Activated T-cell treated with anti-CD3 and anti-CD28 coated beads, Interleukin-2, amount 50 U/mL, for 72 hours (primary cell): ENCODE measurements around the gene RYR2. TPM values are rescaled to one million over a fixed set of nuclear protein-coding genes. Genes with fewer than 3 reads are reported as not detected.

Source experiments
- ATAC-seq, 2 donors: fragments of 150-1000 bp; cut with Tn5 transposase; replicated peaks in 1 of 2; 2 replicates each; pipeline ENCODE4 v1.10.0; 2021; ENCODE audit warnings: moderate library complexity in 2 of 2, mild to moderate bottlenecking in 1 of 2
- DNase-seq, 2 donors: peaks; one replicate each; pipeline ENCODE4 v3.0.0; 2021 to 2022; ENCODE audit warnings: mixed read lengths in 1 of 2
- H3K27ac Mint-ChIP-seq: one replicate; pipeline ENCODE4 v1.8.0; 2022; ENCODE audit warnings: mild to moderate bottlenecking, moderate library complexity, mixed read lengths
- H3K27me3 Mint-ChIP-seq: one replicate; pipeline ENCODE4 v1.8.0; 2022; ENCODE audit warnings: low read depth, mixed read lengths
- H3K36me3 Mint-ChIP-seq, 2 donors: one replicate each; pipeline ENCODE4 v1.8.0; 2022; ENCODE audit warnings: mixed read lengths in 2 of 2, mild to moderate bottlenecking in 1 of 2; ENCODE audit not compliant: insufficient read depth in 2 of 2
- H3K4me1 Mint-ChIP-seq: one replicate; pipeline ENCODE4 v1.8.0; 2022; ENCODE audit warnings: low read depth, mixed read lengths
- H3K4me3 Mint-ChIP-seq, 2 donors: one replicate each; pipeline ENCODE4 v1.8.0; 2022; ENCODE audit warnings: mild to moderate bottlenecking in 2 of 2, mixed read lengths in 2 of 2, moderate library complexity in 2 of 2
- H3K9me3 Mint-ChIP-seq, 2 donors: one replicate each; pipeline ENCODE4 v1.8.0; 2022; ENCODE audit warnings: mixed read lengths in 2 of 2
- total RNA-seq, 2 donors: library from RNA; stranded (reverse); gene quantifications; one replicate each; pipeline ENCODE4 v1.2.3, GENCODE V29; 2022

Gene RYR2
- total RNA-seq, 2 donors from 2014 or later = 0.02 to 0.19 TPM

DNA sequence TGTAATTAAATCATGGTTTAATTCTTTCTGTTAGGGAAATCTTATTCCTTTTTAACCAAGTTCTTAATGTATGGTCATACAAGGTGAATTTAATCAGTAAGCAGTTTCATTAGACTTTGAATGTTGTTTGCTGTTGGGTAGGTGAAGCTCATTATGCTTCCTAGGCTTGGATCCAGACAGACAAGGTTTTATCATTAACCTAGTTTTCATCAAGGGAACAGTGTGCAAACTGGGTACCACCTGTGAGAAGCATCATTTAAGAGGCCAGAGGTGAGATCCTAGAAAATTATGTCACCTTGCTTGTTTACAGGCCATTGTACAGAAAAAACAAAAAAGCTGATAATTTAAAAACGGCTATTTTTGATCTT, 130.1 kb downstream of the RYR2 start:
- no peaks in the 10 kb centered on the region for H3K27me3 Mint-ChIP-seq
- ATAC-seq (no peak), DNase-seq (no peak)
- H3K36me3 Mint-ChIP-seq = no peaks in the 10 kb centered on the region
- no peaks in the 10 kb centered on the region for H3K4me1 Mint-ChIP-seq
- no peak overlapping the region for H3K27ac Mint-ChIP-seq
- no peaks in the 10 kb centered on the region for H3K9me3 Mint-ChIP-seq
- no peak overlapping the region for H3K4me3 Mint-ChIP-seq

GRCh38 chr1:237179503-237179902, 137.5 kb downstream of the RYR2 start:
- no peak overlapping the region for H3K27ac Mint-ChIP-seq
- H3K27me3 Mint-ChIP-seq = peaks cover 5% of the 10 kb centered on the region
- no peak for ATAC-seq
- no peaks in the 10 kb centered on the region for H3K9me3 Mint-ChIP-seq
- H3K4me1 Mint-ChIP-seq = no peaks in the 10 kb centered on the region
- no peaks in the 10 kb centered on the region for H3K36me3 Mint-ChIP-seq
- no peak overlapping the region for H3K4me3 Mint-ChIP-seq
- no peak for DNase-seq

DNA sequence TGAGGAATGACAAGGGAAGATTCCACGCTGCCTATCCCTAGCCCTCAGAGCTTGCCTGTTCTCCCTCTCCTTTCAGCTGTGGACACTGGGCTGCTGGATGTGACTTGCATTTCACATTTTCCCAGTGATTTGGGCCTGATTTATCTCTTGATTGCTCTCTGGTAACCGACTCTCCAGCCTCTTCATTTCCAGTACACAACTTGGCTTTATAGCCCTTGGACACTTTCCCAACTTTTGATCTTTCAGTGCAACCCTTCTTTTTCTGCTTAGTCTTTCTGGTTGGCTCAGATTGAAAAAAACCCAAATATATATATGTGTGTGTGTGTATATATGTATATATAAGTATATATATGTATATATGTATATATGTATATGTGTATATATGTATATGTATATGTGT, 138.3 kb downstream of the RYR2 start:
- Mint-ChIP-seq H3K4me1 (no peaks in the 10 kb centered on the region), H3K9me3 (no peaks in the 10 kb centered on the region), H3K27ac (no peak overlapping the region), H3K4me3 (no peak overlapping the region), H3K36me3 (no peaks in the 10 kb centered on the region), H3K27me3 (peaks cover 5% of the 10 kb centered on the region)
- ATAC-seq (no peak), DNase-seq (no peak)

DNA sequence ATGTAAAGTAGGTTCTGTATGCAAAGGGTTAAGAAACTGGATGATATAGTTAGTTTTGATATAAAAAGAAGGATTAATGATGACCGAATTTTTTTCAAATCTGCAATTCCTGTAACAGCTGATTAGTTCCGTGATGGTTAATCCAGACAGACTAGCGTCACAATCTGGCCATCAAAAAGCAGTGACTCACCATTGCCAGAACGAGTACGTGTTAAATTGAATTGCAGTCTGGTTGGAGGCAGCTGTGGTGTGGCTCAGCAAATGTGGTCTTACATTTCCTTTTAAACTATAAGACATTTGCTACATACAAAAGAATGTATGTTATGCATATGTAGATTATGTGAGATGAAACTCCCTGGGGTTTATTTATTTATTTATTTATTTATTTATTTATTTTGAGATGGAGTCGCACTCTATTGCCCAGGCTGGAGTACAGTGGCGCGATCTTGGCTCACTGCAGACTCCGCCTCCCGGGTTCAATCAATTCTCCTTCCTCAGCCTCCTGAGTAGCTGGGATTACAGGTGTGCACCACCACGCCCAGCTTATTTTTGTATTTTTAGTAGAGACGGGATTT, 139.8 kb downstream of the RYR2 start:
- H3K4me1 Mint-ChIP-seq = no peaks in the 10 kb centered on the region
- H3K36me3 Mint-ChIP-seq = no peaks in the 10 kb centered on the region
- peaks cover 5% of the 10 kb centered on the region for H3K27me3 Mint-ChIP-seq
- ATAC-seq (no peak), DNase-seq (no peak)
- H3K9me3 Mint-ChIP-seq = no peaks in the 10 kb centered on the region
- H3K27ac Mint-ChIP-seq = no peak overlapping the region
- no peak overlapping the region for H3K4me3 Mint-ChIP-seq

DNA sequence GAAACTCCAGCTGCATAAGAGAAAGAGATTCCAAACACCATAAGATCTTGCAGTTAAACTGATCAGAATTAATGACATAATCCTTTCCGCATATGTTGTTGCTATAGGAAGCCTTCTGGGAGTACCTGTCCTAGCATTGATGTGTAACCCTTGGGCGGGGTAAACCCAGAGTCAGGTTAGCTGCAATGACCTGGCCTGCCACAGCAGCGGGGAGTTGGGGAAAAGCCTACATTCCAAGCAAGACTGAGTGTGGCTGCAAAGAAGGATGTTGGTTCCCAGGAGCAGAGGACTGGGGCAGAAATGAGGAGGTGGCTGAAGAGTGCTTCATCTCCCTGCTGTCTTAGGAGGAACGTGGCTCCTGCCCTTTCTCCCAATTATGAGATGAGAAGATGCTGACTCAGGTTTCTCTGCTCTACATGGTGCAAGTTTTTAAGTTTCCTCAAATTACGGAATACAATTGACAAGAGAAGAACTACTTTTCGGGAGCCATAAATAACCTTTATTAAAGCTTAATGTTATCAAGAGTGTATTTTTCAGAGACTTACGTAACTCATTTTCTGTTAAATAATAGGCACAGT, 142.1 kb downstream of the RYR2 start:
- DNase-seq = no peak
- no peaks in the 10 kb centered on the region for H3K36me3 Mint-ChIP-seq

GRCh38 chr1:237186675-237187074, 144.7 kb downstream of the RYR2 start:
- no peaks in the 10 kb centered on the region for H3K36me3 Mint-ChIP-seq
- DNase-seq (no peak), ATAC-seq (no peak)
- no peaks in the 10 kb centered on the region for H3K27me3 Mint-ChIP-seq
- no peak overlapping the region for H3K4me3 Mint-ChIP-seq
- H3K9me3 Mint-ChIP-seq = no peaks in the 10 kb centered on the region
- H3K4me1 Mint-ChIP-seq = no peaks in the 10 kb centered on the region
- no peak overlapping the region for H3K27ac Mint-ChIP-seq

More for the DNA sequence above, 142.1 kb downstream of the RYR2 start:
- no peak overlapping the region for H3K27ac Mint-ChIP-seq
- no peaks in the 10 kb centered on the region for H3K4me1 Mint-ChIP-seq
- H3K9me3 Mint-ChIP-seq = no peaks in the 10 kb centered on the region
- no peak overlapping the region for H3K4me3 Mint-ChIP-seq
- H3K27me3 Mint-ChIP-seq = peaks cover 5% of the 10 kb centered on the region
- ATAC-seq = no peak

DNA sequence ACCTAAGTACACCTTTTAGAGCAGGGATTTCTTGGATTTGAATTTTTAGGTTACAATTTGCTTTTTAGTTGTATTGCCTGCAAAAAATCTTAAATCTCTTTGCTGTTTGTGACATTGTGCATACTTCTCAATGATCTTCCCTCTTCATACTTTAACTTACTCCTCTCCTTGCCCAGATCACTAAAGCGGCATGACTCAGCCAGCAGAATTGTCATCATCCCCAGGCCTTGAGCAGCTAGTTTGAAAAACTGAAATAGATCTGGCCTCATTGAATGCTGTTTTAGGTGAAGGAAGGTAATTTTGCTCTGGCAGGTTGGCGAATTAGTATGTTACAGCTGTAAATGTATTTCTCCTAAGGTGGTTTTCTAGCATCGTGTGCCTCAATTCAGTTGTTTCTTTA, 145.9 kb downstream of the RYR2 start:
- DNase-seq (no peak), ATAC-seq (no peak)
- no peaks in the 10 kb centered on the region for H3K36me3 Mint-ChIP-seq
- no peak overlapping the region for H3K27ac Mint-ChIP-seq
- no peaks in the 10 kb centered on the region for H3K9me3 Mint-ChIP-seq
- no peaks in the 10 kb centered on the region for H3K27me3 Mint-ChIP-seq
- H3K4me3 Mint-ChIP-seq = no peak overlapping the region
- no peaks in the 10 kb centered on the region for H3K4me1 Mint-ChIP-seq

- Mint-ChIP-seq H3K4me3 (no peak overlapping the region), H3K9me3 (no peaks in the 10 kb centered on the region), H3K27ac (no peak overlapping the region), H3K4me1 (no peaks in the 10 kb centered on the region), H3K27me3 (no peaks in the 10 kb centered on the region), H3K36me3 (no peaks in the 10 kb centered on the region)
- no peak for ATAC-seq
- DNase-seq = no peak
Observed at GRCh38 chr1:237191403-237191802, 149.4 kb downstream of the RYR2 start.

DNA sequence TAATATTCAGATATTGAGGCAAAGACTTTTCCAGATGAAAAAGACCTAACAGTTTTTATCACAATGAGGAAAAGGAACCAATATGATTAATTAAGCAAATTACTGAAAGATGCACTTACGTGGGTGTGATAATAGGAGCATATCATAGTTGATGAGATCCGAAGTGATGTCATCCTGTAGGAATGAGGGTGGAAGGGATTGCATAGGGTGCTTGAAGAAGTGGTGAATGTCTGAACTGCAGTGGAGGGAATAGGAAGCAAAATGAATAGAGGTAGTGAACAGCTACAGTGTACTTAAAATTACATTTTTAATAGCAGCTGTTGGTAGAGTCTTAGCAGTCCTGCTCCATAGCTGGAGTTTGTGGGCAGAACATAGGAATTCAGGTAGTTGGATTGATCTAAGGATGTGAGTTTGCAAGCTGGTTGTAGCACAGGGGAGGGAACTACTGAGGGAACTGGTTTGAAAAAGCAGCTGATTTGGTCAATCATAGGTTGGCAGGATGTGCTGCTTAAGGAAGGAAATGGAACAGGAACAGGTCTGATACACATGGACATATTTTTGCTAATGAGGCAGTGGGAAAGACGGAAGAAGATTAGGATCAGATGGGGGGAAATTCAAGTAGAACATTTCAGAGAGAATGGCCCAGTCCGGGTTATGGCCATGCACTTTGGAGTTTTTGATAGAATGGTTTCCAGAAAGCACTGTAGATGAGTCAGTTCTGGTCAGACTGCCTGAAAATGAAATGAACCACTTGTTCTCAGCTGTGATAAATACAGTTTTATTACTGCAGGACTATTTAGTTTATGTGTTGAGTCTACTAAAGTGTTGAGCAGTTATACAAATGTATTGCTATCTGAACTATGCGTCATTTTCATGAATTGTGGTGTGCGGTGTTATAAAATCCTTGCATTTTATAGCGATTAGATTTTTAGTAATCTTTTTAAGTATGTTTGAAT, 155.8 kb downstream of the RYR2 start:
- ATAC-seq (no peak), DNase-seq (no peak)
- Mint-ChIP-seq H3K27me3 (no peaks in the 10 kb centered on the region), H3K4me1 (no peaks in the 10 kb centered on the region), H3K9me3 (no peaks in the 10 kb centered on the region), H3K27ac (no peak overlapping the region), H3K36me3 (no peaks in the 10 kb centered on the region), H3K4me3 (no peak overlapping the region)

DNA sequence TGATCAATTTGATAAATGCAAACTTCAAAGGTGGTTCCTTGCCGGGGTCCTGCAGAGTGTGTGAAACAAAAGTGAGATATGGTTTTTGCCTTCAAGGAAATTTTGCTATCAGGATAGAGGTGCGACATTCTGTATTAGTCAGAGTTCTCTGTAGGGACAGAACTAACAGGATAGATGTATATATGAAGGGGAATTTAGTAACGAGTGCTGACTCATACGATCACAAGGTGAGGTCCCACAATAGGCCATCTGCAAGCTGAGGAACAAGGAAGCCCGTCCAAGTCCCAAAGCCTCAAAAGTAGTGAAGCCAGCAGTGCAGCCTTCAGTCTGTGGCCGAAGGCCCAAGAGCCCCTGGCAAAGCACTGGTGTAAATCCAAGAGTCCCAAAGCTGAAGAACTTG, 157.0 kb downstream of the RYR2 start:
- no peaks in the 10 kb centered on the region for H3K9me3 Mint-ChIP-seq
- no peak overlapping the region for H3K4me3 Mint-ChIP-seq
- ATAC-seq (no peak), DNase-seq (no peak)
- H3K36me3 Mint-ChIP-seq = no peaks in the 10 kb centered on the region
- H3K27me3 Mint-ChIP-seq = no peaks in the 10 kb centered on the region
- H3K4me1 Mint-ChIP-seq = no peaks in the 10 kb centered on the region
- no peak overlapping the region for H3K27ac Mint-ChIP-seq

DNA sequence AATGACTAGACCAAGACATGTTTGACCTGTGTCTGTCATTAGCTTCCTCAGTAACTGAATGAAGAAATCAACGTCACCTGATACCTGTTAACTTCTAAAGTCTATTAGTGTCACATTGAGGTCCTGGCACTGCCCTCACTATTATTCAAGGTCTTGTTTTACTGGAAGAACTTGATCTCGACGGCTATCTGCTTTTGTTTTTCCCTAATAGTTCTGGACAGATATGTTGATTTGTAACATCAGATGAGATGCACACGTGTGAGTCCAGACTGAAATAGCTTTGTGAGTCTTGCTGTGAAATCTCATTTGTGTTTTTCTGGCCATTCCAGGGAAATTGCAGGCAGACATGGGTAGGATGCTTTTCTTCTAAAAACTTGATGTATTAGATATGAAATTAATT, 159.2 kb downstream of the RYR2 start:
- no peak overlapping the region for H3K27ac Mint-ChIP-seq
- H3K9me3 Mint-ChIP-seq = no peaks in the 10 kb centered on the region
- no peaks in the 10 kb centered on the region for H3K36me3 Mint-ChIP-seq
- H3K4me1 Mint-ChIP-seq = no peaks in the 10 kb centered on the region
- ATAC-seq (no peak), DNase-seq (no peak)
- H3K4me3 Mint-ChIP-seq = no peak overlapping the region
- H3K27me3 Mint-ChIP-seq = no peaks in the 10 kb centered on the region

GRCh38 chr1:237204841-237205240, 162.9 kb downstream of the RYR2 start:
- H3K27ac Mint-ChIP-seq = no peak overlapping the region

GRCh38 chr1:237205400-237206064, 163.5 kb downstream of the RYR2 start:
- Mint-ChIP-seq H3K4me3 (no peak overlapping the region), H3K36me3 (no peaks in the 10 kb centered on the region), H3K27ac (no peak overlapping the region), H3K27me3 (no peaks in the 10 kb centered on the region), H3K4me1 (no peaks in the 10 kb centered on the region), H3K9me3 (no peaks in the 10 kb centered on the region)
- no peak for ATAC-seq
- DNase-seq = no peak

More at GRCh38 chr1:237204841-237205240, 162.9 kb downstream of the RYR2 start:
- no peaks in the 10 kb centered on the region for H3K4me1 Mint-ChIP-seq
- no peaks in the 10 kb centered on the region for H3K36me3 Mint-ChIP-seq
- ATAC-seq (no peak), DNase-seq (no peak)
- no peak overlapping the region for H3K4me3 Mint-ChIP-seq
- H3K9me3 Mint-ChIP-seq = no peaks in the 10 kb centered on the region
- H3K27me3 Mint-ChIP-seq = no peaks in the 10 kb centered on the region
